Natural killer cell (primary cell): ENCODE results near the gene UBR4. TPM values are rescaled to one million over a fixed set of nuclear protein-coding genes. Genes with fewer than 3 reads are reported as not detected.

Experiments used
- ATAC-seq, 3 donors: fragments of 150-1000 bp in 2 of 3; fragments of 200-7000 bp in 1 of 3; cut with Tn5 transposase; 1 replicate in 1 of 3; 2 replicates in 2 of 3; pipeline ENCODE4 v1.10.0; 2021; ENCODE audit warnings: mild to moderate bottlenecking in 2 of 3, moderate library complexity in 2 of 3
- DNase-seq, 2 donors: peaks; one replicate each; pipeline versions ENCODE4 v3.0.0 to v3.0.0-alpha.2; 2013 to 2021; ENCODE audit warnings: mixed read lengths in 1 of 2
- H3K27ac ChIP-seq: one replicate; pipeline ENCODE4 v1.5.1; 2013; ENCODE audit warnings: mild to moderate bottlenecking, low read length
- H3K27me3 ChIP-seq: one replicate; pipeline ENCODE4 v1.6.1; 2013; ENCODE audit warnings: low read length; ENCODE audit not compliant: control insufficient read depth, insufficient read depth
- H3K36me3 ChIP-seq: one replicate; pipeline ENCODE4 v1.6.1; 2013; ENCODE audit warnings: low read length; ENCODE audit not compliant: control insufficient read depth, insufficient read depth
- H3K4me1 ChIP-seq: one replicate; pipeline ENCODE4 v1.6.1; 2013; ENCODE audit warnings: low read length; ENCODE audit not compliant: control insufficient read depth, insufficient read depth
- H3K4me3 ChIP-seq: one replicate; pipeline ENCODE4 v1.5.1; 2013; ENCODE audit warnings: low read length
- H3K9me3 ChIP-seq: one replicate; pipeline ENCODE4 v1.6.1; 2013; ENCODE audit warnings: low read length; ENCODE audit not compliant: control insufficient read depth, insufficient read depth
- H3K27ac Mint-ChIP-seq, 2 donors: one replicate each; pipeline ENCODE4 v1.8.0; 2022; ENCODE audit warnings: mild to moderate bottlenecking in 2 of 2, mixed read lengths in 2 of 2, moderate library complexity in 1 of 2
- H3K27me3 Mint-ChIP-seq, 2 donors: one replicate each; pipeline ENCODE4 v1.8.0; 2022; ENCODE audit warnings: low read depth in 2 of 2, mixed read lengths in 2 of 2
- H3K36me3 Mint-ChIP-seq: one replicate; pipeline ENCODE4 v1.8.0; 2022; ENCODE audit warnings: mixed read lengths
- H3K4me1 Mint-ChIP-seq, 2 donors: one replicate each; pipeline ENCODE4 v1.8.0; 2022; ENCODE audit warnings: mixed read lengths in 2 of 2
- H3K4me3 Mint-ChIP-seq: one replicate; pipeline ENCODE4 v1.8.0; 2022; ENCODE audit warnings: mild to moderate bottlenecking, moderate library complexity, mixed read lengths
- H3K9me3 Mint-ChIP-seq, 2 donors: one replicate each; pipeline ENCODE4 v1.8.0; 2022; ENCODE audit warnings: mixed read lengths in 2 of 2
- WGBS: methylation state at CpG from one replicate; pipeline ENCODE4 v1.1.7; 2013; ENCODE audit warnings: missing lambda C conversion rate; ENCODE audit not compliant: insufficient coverage; 5-methylcytosine and 5-hydroxymethylcytosine counted together
- intact Hi-C: fragments of 100-400 bp; cut with micrococcal nuclease; formaldehyde crosslinking; loops from one replicate; pipeline ENCODE4 v1.14.2; 2022
- total RNA-seq, 4 donors: library from RNA; stranded (reverse); fragments of 120-200 nt in 1 of 4; gene quantifications; one replicate each; pipeline versions ENCODE4 v1.2.3 to v1.2.4, GENCODE V29; 2013 to 2022
- TF ChIP-seq, protein P1 (sequence below): fragments of 200-600 bp; IDR thresholded peaks from one replicate; pipeline ENCODE4 v1.8.0; 2022; ENCODE audit warnings: antibody characterized with exemption

Gene UBR4
- total RNA-seq, 3 donors from 2014 or later (not counting 1 experiment from before 2014, with no cell fraction given): 139 to 178 (median 158) TPM

DNA sequence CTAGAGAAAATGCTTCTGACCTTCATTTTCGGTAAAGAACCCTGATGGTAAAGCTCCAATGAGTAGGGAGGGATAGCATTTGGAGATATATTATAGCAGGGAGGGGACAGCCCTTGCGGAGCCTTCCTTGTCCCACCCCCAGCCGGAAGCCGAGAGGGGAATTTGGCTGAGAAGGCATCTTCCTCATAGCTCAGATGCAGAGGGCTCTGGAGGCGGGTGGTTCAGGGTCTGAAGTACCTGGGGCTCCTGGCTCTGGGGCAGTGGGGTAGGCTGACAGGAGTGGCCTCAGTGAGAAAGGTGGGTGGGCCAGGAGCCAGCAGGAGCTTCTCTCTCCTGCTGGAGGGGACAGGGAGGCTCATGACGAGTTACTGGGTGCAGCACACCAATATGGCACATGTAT lies 165.6 kb downstream of the UBR4 start:
- H3K27ac Mint-ChIP-seq: no peak overlapping the region
- DNase-seq: no peak
- 70% methylated on average over 6 of the region's 6 CpGs for WGBS
- H3K36me3 Mint-ChIP-seq: no peaks in the 10 kb centered on the region
- TF ChIP-seq, protein P1, sequence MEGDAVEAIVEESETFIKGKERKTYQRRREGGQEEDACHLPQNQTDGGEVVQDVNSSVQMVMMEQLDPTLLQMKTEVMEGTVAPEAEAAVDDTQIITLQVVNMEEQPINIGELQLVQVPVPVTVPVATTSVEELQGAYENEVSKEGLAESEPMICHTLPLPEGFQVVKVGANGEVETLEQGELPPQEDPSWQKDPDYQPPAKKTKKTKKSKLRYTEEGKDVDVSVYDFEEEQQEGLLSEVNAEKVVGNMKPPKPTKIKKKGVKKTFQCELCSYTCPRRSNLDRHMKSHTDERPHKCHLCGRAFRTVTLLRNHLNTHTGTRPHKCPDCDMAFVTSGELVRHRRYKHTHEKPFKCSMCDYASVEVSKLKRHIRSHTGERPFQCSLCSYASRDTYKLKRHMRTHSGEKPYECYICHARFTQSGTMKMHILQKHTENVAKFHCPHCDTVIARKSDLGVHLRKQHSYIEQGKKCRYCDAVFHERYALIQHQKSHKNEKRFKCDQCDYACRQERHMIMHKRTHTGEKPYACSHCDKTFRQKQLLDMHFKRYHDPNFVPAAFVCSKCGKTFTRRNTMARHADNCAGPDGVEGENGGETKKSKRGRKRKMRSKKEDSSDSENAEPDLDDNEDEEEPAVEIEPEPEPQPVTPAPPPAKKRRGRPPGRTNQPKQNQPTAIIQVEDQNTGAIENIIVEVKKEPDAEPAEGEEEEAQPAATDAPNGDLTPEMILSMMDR: no peak
- no peaks in the 10 kb centered on the region for H3K9me3 Mint-ChIP-seq
- Histone ChIP-seq H3K4me1 (peaks cover 8% of the 10 kb centered on the region), H3K36me3 (no peaks in the 10 kb centered on the region), H3K27me3 (peaks cover 6% of the 10 kb centered on the region), H3K27ac (no peak overlapping the region), H3K4me3 (no peak overlapping the region), H3K9me3 (no peaks in the 10 kb centered on the region)
- no peak overlapping the region for H3K4me3 Mint-ChIP-seq
- H3K27me3 Mint-ChIP-seq: peaks cover 28 to 48% of the 10 kb centered on the region in 2 donors
- peaks cover 7 to 13% of the 10 kb centered on the region in 2 donors for H3K4me1 Mint-ChIP-seq
- intact Hi-C loops: no loop called here
- no peak for ATAC-seq

DNA sequence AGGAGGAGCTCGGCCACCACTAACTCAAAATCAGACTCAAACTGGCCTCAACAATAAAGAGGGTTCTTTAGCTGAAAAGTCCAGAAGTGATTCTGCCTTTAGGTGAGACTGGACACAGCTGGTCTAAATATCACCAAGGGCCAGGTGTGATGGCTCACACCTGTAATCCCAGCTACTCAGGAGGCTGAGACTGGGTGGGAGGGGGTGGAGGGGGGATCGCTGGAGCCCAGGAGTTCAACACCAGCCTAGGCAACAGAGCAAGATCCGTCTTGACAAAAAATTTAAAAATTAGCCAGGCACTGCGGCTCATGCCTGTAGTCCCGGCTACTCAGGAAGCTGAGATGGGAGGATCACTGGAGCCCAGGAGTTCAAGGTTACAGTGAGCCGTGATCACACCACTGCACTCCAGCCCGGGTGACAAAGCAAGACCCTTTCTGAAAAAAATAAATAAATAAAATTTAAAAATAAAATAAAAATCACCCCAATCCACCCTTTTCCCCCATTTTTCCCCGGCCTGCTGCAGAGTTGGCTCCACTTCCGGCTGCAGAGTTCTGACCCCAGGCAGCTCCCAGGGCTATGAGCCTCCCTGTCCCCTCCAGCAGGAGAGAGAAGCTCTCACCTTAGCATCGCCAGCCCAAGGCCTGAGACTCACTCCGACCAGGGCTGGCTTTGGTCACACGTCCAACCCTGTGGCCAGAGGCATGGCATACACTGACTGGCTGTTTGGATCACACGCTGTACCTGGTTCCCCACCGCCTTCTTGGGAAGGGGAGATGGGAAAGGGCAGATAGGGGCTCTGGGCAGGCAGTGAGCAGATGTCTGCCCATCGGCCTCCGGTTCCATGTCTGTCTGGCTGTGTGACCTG lies 166.3 kb downstream of the UBR4 start:
- DNase-seq (no peak), ATAC-seq (no peak)
- H3K9me3 ChIP-seq: no peaks in the 10 kb centered on the region
- Mint-ChIP-seq H3K9me3 (no peaks in the 10 kb centered on the region), H3K36me3 (no peaks in the 10 kb centered on the region), H3K27me3 (peaks cover 26 to 49% of the 10 kb centered on the region in 2 donors), H3K27ac (no peak overlapping the region), H3K4me3 (no peak overlapping the region), H3K4me1 (peaks cover 7 to 13% of the 10 kb centered on the region in 2 donors)
- H3K27me3 ChIP-seq: peaks cover 6% of the 10 kb centered on the region
- 85% methylated on average over 14 of the region's 16 CpGs for WGBS
- no peaks in the 10 kb centered on the region for H3K36me3 ChIP-seq
- TF ChIP-seq, protein P1: no peak
- intact Hi-C loops: no loop called here
- peaks cover 8% of the 10 kb centered on the region for H3K4me1 ChIP-seq
- H3K27ac ChIP-seq: no peak overlapping the region
- H3K4me3 ChIP-seq: no peak overlapping the region

DNA sequence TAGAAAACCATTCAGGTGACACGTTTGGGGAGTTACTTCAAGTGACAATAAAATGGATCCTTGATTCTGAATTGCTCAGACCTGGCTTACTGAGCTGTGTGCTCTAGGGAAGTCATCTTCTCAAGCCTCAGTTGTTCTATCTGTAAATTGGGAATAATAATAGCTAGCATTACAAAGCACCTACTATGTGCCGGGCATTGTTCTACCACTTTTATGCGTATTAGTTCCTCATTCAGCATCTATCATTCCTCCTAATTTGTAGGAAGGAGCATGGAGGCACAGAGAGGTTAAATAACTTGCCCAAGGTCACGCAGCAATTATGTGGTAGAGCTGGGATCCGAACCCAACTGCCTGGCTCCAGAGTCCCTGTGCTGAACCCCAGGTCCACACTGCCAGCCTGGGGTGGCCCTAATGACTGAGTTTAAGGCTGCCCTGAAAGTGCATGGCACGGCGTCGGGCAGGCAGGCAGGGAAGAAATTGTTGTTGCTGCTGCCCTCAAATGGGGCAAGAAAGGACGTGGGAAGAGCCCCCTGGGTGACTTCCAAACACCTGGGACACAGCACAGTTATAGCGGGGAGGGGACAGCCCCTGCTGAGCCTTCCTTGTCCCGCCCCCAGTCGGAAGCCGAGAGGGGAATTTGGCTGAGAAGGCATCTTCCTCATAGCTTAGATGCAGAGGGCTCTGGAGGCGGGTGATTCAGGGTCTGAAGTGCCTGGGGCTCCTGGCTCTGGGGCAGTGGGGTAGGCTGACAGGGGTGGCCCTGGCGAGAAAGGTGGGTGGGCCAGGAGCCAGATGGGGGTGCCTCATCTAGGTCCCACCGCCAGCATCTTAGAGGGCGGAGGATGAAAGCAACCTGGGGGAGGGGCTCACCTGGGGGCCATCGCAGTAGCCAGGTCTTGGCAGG lies 167.1 kb downstream of the UBR4 start:
- H3K4me3 Mint-ChIP-seq: no peak overlapping the region
- no peaks in the 10 kb centered on the region for H3K36me3 Mint-ChIP-seq
- no peak overlapping the region for H3K27ac Mint-ChIP-seq
- Histone ChIP-seq H3K4me3 (no peak overlapping the region), H3K36me3 (no peaks in the 10 kb centered on the region), H3K27ac (no peak overlapping the region), H3K27me3 (peaks cover 6% of the 10 kb centered on the region), H3K4me1 (peaks cover 8% of the 10 kb centered on the region), H3K9me3 (no peaks in the 10 kb centered on the region)
- DNase-seq: no peak
- H3K27me3 Mint-ChIP-seq: peaks cover 24 to 54% of the 10 kb centered on the region in 2 donors
- ATAC-seq: no peak
- intact Hi-C loops: no loop called here
- WGBS: 62% methylated on average over 18 of the region's 18 CpGs
- TF ChIP-seq, protein P1: no peak
- H3K4me1 Mint-ChIP-seq: peaks cover 7 to 13% of the 10 kb centered on the region in 2 donors
- no peaks in the 10 kb centered on the region for H3K9me3 Mint-ChIP-seq
